ENCODE data around the gene OXSR1. TPM values are rescaled to one million over a fixed set of nuclear protein-coding genes. Genes with fewer than 3 reads are reported as not detected.

The OXSR1 gene
- total RNA-seq, 5 donors from 2014 or later (not counting 1 experiment from before 2014, with no cell fraction given): 30.7 to 40.4 (median 37.4) TPM

GRCh38 chr3:38268522-38268921 lies 103.2 kb downstream of the OXSR1 start:
- no peak overlapping the region for H3K4me3 ChIP-seq (ENCODE audit: control insufficient read depth in 1 of 2, extremely low read depth in 1 of 2, low read length in 1 of 2)
- peaks cover 17 to 35% (median 18%) of the 10 kb centered on the region in 3 donors for H3K4me1 Mint-ChIP-seq
- no peak overlapping the region for H3K27ac Mint-ChIP-seq
- peaks cover 7 to 16% of the 10 kb centered on the region in 2 experiments for H3K4me1 ChIP-seq (ENCODE audit: control insufficient read depth in 1 of 2, extremely low read depth in 1 of 2, insufficient read depth in 2 of 2, low read length in 2 of 2)
- H3K27me3 ChIP-seq (replicated peaks in 1 of 2; ENCODE audit: control insufficient read depth in 2 of 2, extremely low read depth in 1 of 2, insufficient read depth in 2 of 2, low read length in 1 of 2): no peaks in the 10 kb centered on the region
- ChIA-PET CTCF (no interaction called here), POLR2A (no interaction called here)
- no peak overlapping the region for H3K4me3 Mint-ChIP-seq
- no peak overlapping the region for H3K27ac ChIP-seq (ENCODE audit: low read length)
- DNase-seq (no peak), ATAC-seq (replicated peaks in 1 of 4) (no peak)
- no peaks in the 10 kb centered on the region for H3K9me3 Mint-ChIP-seq
- H3K36me3 ChIP-seq (ENCODE audit: control insufficient read depth in 2 of 2, extremely low read depth in 1 of 2, insufficient read depth in 1 of 2, low read length in 1 of 2): peaks cover 0 to 2% of the 10 kb centered on the region in 2 donors
- no peaks in the 10 kb centered on the region for H3K27me3 Mint-ChIP-seq
- H3K36me3 Mint-ChIP-seq: peaks cover 13% of the 10 kb centered on the region
- H3K9me3 ChIP-seq: no peaks in the 10 kb centered on the region
- WGBS (ENCODE audit: insufficient coverage): no CpG with 5 or more reads among the region's 1 CpG

- H3K27me3 ChIP-seq (replicated peaks in 1 of 2; ENCODE audit: control insufficient read depth in 2 of 2, extremely low read depth in 1 of 2, insufficient read depth in 2 of 2, low read length in 1 of 2): no peaks in the 10 kb centered on the region
- Mint-ChIP-seq H3K27ac (no peak overlapping the region), H3K9me3 (no peaks in the 10 kb centered on the region), H3K36me3 (peaks cover 21% of the 10 kb centered on the region), H3K4me3 (no peak overlapping the region), H3K27me3 (no peaks in the 10 kb centered on the region), H3K4me1 (peaks cover 15 to 26% (median 16%) of the 10 kb centered on the region in 3 donors)
- no peaks in the 10 kb centered on the region for H3K9me3 ChIP-seq
- H3K27ac ChIP-seq (ENCODE audit: low read length): no peak overlapping the region
- ATAC-seq (replicated peaks in 1 of 4) (no peak), DNase-seq (no peak)
- no CpG with 5 or more reads among the region's 3 CpGs for WGBS (ENCODE audit: insufficient coverage)
- ChIA-PET CTCF (interaction anchor here in 1 of 2 donors (0.7 kb wide), 1 partner anchor 1235 kb away, joined by 3 read pairs; no protein-coding TSS in a partner anchor), POLR2A (no interaction called here)
- H3K4me3 ChIP-seq (ENCODE audit: control insufficient read depth in 1 of 2, extremely low read depth in 1 of 2, low read length in 1 of 2): no peak overlapping the region
- H3K36me3 ChIP-seq (ENCODE audit: control insufficient read depth in 2 of 2, extremely low read depth in 1 of 2, insufficient read depth in 1 of 2, low read length in 1 of 2): peaks cover 0 to 6% of the 10 kb centered on the region in 2 donors
- H3K4me1 ChIP-seq (ENCODE audit: control insufficient read depth in 1 of 2, extremely low read depth in 1 of 2, insufficient read depth in 2 of 2, low read length in 2 of 2): peaks cover 7 to 11% of the 10 kb centered on the region in 2 experiments
Observed at GRCh38 chr3:38270606-38271005, 105.3 kb downstream of the OXSR1 start.

- WGBS (ENCODE audit: insufficient coverage): 98% methylated on average over 3 of the region's 5 CpGs
- Mint-ChIP-seq H3K4me1 (peaks cover 15 to 20% (median 16%) of the 10 kb centered on the region in 3 donors), H3K27me3 (no peaks in the 10 kb centered on the region), H3K27ac (no peak overlapping the region), H3K9me3 (no peaks in the 10 kb centered on the region), H3K4me3 (no peak overlapping the region), H3K36me3 (peaks cover 21% of the 10 kb centered on the region)
- no peak overlapping the region for H3K27ac ChIP-seq (ENCODE audit: low read length)
- no peaks in the 10 kb centered on the region for H3K9me3 ChIP-seq
- peaks cover 0 to 7% of the 10 kb centered on the region in 2 donors for H3K36me3 ChIP-seq (ENCODE audit: control insufficient read depth in 2 of 2, extremely low read depth in 1 of 2, insufficient read depth in 1 of 2, low read length in 1 of 2)
- ChIA-PET CTCF (interaction anchor here in 1 of 2 donors (0.6 kb wide), 1 partner anchor 28 kb away, joined by 3 read pairs; no protein-coding TSS in a partner anchor), POLR2A (no interaction called here)
- peaks cover 7 to 11% of the 10 kb centered on the region in 2 experiments for H3K4me1 ChIP-seq (ENCODE audit: control insufficient read depth in 1 of 2, extremely low read depth in 1 of 2, insufficient read depth in 2 of 2, low read length in 2 of 2)
- DNase-seq (no peak), ATAC-seq (replicated peaks in 1 of 4) (no peak)
- no peak overlapping the region for H3K4me3 ChIP-seq (ENCODE audit: control insufficient read depth in 1 of 2, extremely low read depth in 1 of 2, low read length in 1 of 2)
- H3K27me3 ChIP-seq (replicated peaks in 1 of 2; ENCODE audit: control insufficient read depth in 2 of 2, extremely low read depth in 1 of 2, insufficient read depth in 2 of 2, low read length in 1 of 2): no peaks in the 10 kb centered on the region
Observed at GRCh38 chr3:38271553-38271952, 106.2 kb downstream of the OXSR1 start.

GRCh38 chr3:38274864-38275649 lies 109.7 kb downstream of the OXSR1 start:
- Mint-ChIP-seq H3K4me1 (no peaks in the 10 kb centered on the region), H3K9me3 (no peaks in the 10 kb centered on the region), H3K36me3 (peaks cover 36% of the 10 kb centered on the region), H3K27me3 (no peaks in the 10 kb centered on the region), H3K4me3 (no peak overlapping the region), H3K27ac (no peak overlapping the region)
- Histone ChIP-seq H3K27me3 (replicated peaks in 1 of 2; ENCODE audit: control insufficient read depth in 2 of 2, extremely low read depth in 1 of 2, insufficient read depth in 2 of 2, low read length in 1 of 2) (no peaks in the 10 kb centered on the region), H3K36me3 (ENCODE audit: control insufficient read depth in 2 of 2, extremely low read depth in 1 of 2, insufficient read depth in 1 of 2, low read length in 1 of 2) (peaks cover 0 to 7% of the 10 kb centered on the region in 2 donors), H3K9me3 (no peaks in the 10 kb centered on the region), H3K4me1 (ENCODE audit: control insufficient read depth in 1 of 2, extremely low read depth in 1 of 2, insufficient read depth in 2 of 2, low read length in 2 of 2) (no peaks in the 10 kb centered on the region), H3K27ac (ENCODE audit: low read length) (no peak overlapping the region), H3K4me3 (ENCODE audit: control insufficient read depth in 1 of 2, extremely low read depth in 1 of 2, low read length in 1 of 2) (no peak overlapping the region)
- ATAC-seq (replicated peaks in 1 of 4): no peak
- ChIA-PET POLR2A (no interaction called here), CTCF (no interaction called here)
- no peak for DNase-seq
- 90% methylated on average over 15 of the region's 21 CpGs for WGBS (ENCODE audit: insufficient coverage)

- Histone ChIP-seq H3K36me3 (ENCODE audit: control insufficient read depth in 2 of 2, extremely low read depth in 1 of 2, insufficient read depth in 1 of 2, low read length in 1 of 2) (peaks cover 0 to 7% of the 10 kb centered on the region in 2 donors), H3K27me3 (replicated peaks in 1 of 2; ENCODE audit: control insufficient read depth in 2 of 2, extremely low read depth in 1 of 2, insufficient read depth in 2 of 2, low read length in 1 of 2) (no peaks in the 10 kb centered on the region), H3K4me3 (ENCODE audit: control insufficient read depth in 1 of 2, extremely low read depth in 1 of 2, low read length in 1 of 2) (no peak overlapping the region), H3K4me1 (ENCODE audit: control insufficient read depth in 1 of 2, extremely low read depth in 1 of 2, insufficient read depth in 2 of 2, low read length in 2 of 2) (no peaks in the 10 kb centered on the region), H3K9me3 (no peaks in the 10 kb centered on the region), H3K27ac (ENCODE audit: low read length) (no peak overlapping the region)
- WGBS (ENCODE audit: insufficient coverage): 88% methylated on average over 6 of the region's 8 CpGs
- H3K36me3 Mint-ChIP-seq: peaks cover 32% of the 10 kb centered on the region
- no peaks in the 10 kb centered on the region for H3K9me3 Mint-ChIP-seq
- CTCF ChIA-PET: no interaction called here
- no peak for DNase-seq
- H3K27ac Mint-ChIP-seq: no peak overlapping the region
- no peak overlapping the region for H3K4me3 Mint-ChIP-seq
- H3K4me1 Mint-ChIP-seq: no peaks in the 10 kb centered on the region
- H3K27me3 Mint-ChIP-seq: no peaks in the 10 kb centered on the region
- ATAC-seq (replicated peaks in 1 of 4): no peak
- POLR2A ChIA-PET: no interaction called here
Observed at GRCh38 chr3:38275658-38276057, 110.3 kb downstream of the OXSR1 start.

- ChIA-PET POLR2A (interaction anchor here in 1 of 2 donors (0.6 kb wide), 1 partner anchor 1083 kb away, joined by 3 read pairs; no protein-coding TSS in a partner anchor), CTCF (no interaction called here)
- WGBS (ENCODE audit: insufficient coverage): 94% methylated on average over 8 of the region's 13 CpGs
- DNase-seq: no peak
- no peaks in the 10 kb centered on the region for H3K4me1 ChIP-seq (ENCODE audit: control insufficient read depth in 1 of 2, extremely low read depth in 1 of 2, insufficient read depth in 2 of 2, low read length in 2 of 2)
- no peak overlapping the region for H3K4me3 Mint-ChIP-seq
- ATAC-seq (replicated peaks in 1 of 4): no peak
- no peaks in the 10 kb centered on the region for H3K4me1 Mint-ChIP-seq
- H3K36me3 ChIP-seq (ENCODE audit: control insufficient read depth in 2 of 2, extremely low read depth in 1 of 2, insufficient read depth in 1 of 2, low read length in 1 of 2): peaks cover 0 to 7% of the 10 kb centered on the region in 2 donors
- H3K36me3 Mint-ChIP-seq: peaks cover 29% of the 10 kb centered on the region
- no peak overlapping the region for H3K27ac Mint-ChIP-seq
- no peaks in the 10 kb centered on the region for H3K9me3 Mint-ChIP-seq
- H3K9me3 ChIP-seq: no peaks in the 10 kb centered on the region
- H3K4me3 ChIP-seq (ENCODE audit: control insufficient read depth in 1 of 2, extremely low read depth in 1 of 2, low read length in 1 of 2): no peak overlapping the region
- no peaks in the 10 kb centered on the region for H3K27me3 ChIP-seq (replicated peaks in 1 of 2; ENCODE audit: control insufficient read depth in 2 of 2, extremely low read depth in 1 of 2, insufficient read depth in 2 of 2, low read length in 1 of 2)
- H3K27ac ChIP-seq (ENCODE audit: low read length): no peak overlapping the region
- no peaks in the 10 kb centered on the region for H3K27me3 Mint-ChIP-seq
Observed at GRCh38 chr3:38276081-38276916, 111.0 kb downstream of the OXSR1 start.
